Peyer's patch (tissue), 4 donors: Measurements from ENCODE around the gene ELL.

ENCODE experiments used
- POLR2A ChIP-seq, 2 donors: fragments of 450-650 bp; IDR thresholded peaks; one replicate each; pipeline ENCODE4 v1.5.1; 2017; ENCODE audit warnings: antibody characterized with exemption in 2 of 2, mild to moderate bottlenecking in 2 of 2, moderate library complexity in 2 of 2
- TF ChIP-seq, protein P1 (sequence below), 6 experiments: fragments of 450-650 bp in 4 of 6; fragments of 200-600 bp in 2 of 6; sonication (generic) in 1 of 6; IDR thresholded peaks; one replicate each; pipeline ENCODE4 v1.5.1; 2017 to 2019; ENCODE audit warnings: antibody characterized with exemption in 6 of 6, mild to moderate bottlenecking in 3 of 6, moderate library complexity in 1 of 6

DNA sequence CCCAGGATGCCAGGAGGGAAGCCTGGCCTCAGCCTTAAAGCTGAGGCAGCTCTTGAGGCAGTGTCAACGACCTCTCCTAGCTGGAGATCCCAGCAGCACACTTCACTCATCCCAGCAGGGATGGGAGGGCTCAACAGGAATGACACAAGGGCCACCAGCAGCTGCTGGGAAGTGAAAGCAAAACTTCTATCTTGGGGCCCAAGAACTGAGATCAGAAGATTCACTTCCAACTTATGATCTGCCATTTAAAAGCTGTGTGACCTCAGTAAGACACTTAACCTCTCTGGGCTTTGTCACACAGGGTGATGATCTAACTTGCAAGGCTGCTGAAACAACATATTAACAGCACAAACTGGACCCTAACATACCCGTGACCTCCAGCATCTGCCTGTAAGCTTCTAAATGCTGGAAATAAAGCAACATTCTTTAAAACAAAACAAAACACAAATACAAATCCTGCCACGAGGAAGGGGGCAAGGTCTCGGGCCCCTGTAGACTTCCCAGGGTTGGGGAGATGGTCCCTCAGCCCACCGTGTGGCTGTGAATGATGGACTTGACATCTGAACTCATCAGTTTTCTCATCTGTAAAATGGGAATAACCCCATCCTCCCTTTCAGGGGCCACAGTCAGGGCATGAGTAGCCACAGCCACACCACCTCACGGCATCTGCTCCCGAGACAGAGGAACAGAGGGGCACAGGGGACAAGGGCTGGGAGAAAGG is 22.7 kb downstream of the ELL start:
- TF ChIP-seq POLR2A (IDR thresholded peaks at IDR 0.05), result no peak
- TF ChIP-seq, protein P1, sequence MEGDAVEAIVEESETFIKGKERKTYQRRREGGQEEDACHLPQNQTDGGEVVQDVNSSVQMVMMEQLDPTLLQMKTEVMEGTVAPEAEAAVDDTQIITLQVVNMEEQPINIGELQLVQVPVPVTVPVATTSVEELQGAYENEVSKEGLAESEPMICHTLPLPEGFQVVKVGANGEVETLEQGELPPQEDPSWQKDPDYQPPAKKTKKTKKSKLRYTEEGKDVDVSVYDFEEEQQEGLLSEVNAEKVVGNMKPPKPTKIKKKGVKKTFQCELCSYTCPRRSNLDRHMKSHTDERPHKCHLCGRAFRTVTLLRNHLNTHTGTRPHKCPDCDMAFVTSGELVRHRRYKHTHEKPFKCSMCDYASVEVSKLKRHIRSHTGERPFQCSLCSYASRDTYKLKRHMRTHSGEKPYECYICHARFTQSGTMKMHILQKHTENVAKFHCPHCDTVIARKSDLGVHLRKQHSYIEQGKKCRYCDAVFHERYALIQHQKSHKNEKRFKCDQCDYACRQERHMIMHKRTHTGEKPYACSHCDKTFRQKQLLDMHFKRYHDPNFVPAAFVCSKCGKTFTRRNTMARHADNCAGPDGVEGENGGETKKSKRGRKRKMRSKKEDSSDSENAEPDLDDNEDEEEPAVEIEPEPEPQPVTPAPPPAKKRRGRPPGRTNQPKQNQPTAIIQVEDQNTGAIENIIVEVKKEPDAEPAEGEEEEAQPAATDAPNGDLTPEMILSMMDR (IDR thresholded peaks at IDR 0.05), result no peak
